WTC11 (cell line): ENCODE data around the gene SRSF12.

Experiments used
- ESRRA ChIP-seq: sonication (generic); formaldehyde crosslinking; IDR thresholded peaks from 2 replicates; pipeline ENCODE4 v1.8.1; 2022; ENCODE audit warnings: mild to moderate bottlenecking, missing genetic modification reagents, borderline replicate concordance
- NR2C2 ChIP-seq: sonication (generic); formaldehyde crosslinking; IDR thresholded peaks from 2 replicates; pipeline ENCODE4 v1.8.0; 2022; ENCODE audit warnings: mild to moderate bottlenecking, missing genetic modification reagents
- TF ChIP-seq, protein P1 (sequence below): fragments of 200-600 bp; IDR thresholded peaks from 2 replicates; pipeline ENCODE4 v1.8.0; 2022; ENCODE audit warnings: antibody characterized with exemption
- TF ChIP-seq, protein P2 (sequence below): sonication (generic); formaldehyde crosslinking; conservative IDR thresholded peaks from 2 replicates; pipeline ENCODE4 v1.8.1; 2022; ENCODE audit warnings: mild to moderate bottlenecking, missing genetic modification reagents
- TF ChIP-seq, protein P3 (sequence below): sonication (generic); formaldehyde crosslinking; IDR thresholded peaks from 2 replicates; pipeline ENCODE4 v1.8.0; 2023; ENCODE audit warnings: missing genetic modification reagents
- TF ChIP-seq, protein P4 (sequence below): sonication (generic); formaldehyde crosslinking; IDR thresholded peaks from 2 replicates; pipeline ENCODE4 v1.8.0; 2022; ENCODE audit warnings: mild to moderate bottlenecking, missing genetic modification reagents
- TF ChIP-seq, protein P5 (sequence below): sonication (generic); formaldehyde crosslinking; IDR thresholded peaks from 2 replicates; pipeline ENCODE4 v1.8.1; 2023; ENCODE audit warnings: mild to moderate bottlenecking, missing genetic modification reagents, moderate library complexity

DNA sequence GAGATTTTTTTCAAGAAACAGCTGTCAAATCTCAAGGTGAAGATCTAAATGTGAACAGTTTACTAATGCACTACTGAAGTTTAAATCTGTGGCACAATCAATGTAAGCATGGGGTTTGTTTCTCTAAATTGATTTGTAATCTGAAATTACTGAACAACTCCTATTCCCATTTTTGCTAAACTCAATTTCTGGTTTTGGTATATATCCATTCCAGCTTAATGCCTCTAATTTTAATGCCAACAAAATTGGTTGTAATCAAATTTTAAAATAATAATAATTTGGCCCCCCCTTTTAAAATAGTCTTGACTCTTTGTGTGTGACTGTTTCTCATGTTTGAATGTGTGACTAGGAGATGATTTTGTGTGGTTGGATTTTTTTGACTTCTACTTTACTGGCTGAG, 33.3 kb downstream of the SRSF12 start:
- no peak for TF ChIP-seq ESRRA
- TF ChIP-seq, protein P1, sequence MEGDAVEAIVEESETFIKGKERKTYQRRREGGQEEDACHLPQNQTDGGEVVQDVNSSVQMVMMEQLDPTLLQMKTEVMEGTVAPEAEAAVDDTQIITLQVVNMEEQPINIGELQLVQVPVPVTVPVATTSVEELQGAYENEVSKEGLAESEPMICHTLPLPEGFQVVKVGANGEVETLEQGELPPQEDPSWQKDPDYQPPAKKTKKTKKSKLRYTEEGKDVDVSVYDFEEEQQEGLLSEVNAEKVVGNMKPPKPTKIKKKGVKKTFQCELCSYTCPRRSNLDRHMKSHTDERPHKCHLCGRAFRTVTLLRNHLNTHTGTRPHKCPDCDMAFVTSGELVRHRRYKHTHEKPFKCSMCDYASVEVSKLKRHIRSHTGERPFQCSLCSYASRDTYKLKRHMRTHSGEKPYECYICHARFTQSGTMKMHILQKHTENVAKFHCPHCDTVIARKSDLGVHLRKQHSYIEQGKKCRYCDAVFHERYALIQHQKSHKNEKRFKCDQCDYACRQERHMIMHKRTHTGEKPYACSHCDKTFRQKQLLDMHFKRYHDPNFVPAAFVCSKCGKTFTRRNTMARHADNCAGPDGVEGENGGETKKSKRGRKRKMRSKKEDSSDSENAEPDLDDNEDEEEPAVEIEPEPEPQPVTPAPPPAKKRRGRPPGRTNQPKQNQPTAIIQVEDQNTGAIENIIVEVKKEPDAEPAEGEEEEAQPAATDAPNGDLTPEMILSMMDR, result no peak
- TF ChIP-seq NR2C2 (CRISPR knock-in tag), result no peak
- TF ChIP-seq, protein P2, sequence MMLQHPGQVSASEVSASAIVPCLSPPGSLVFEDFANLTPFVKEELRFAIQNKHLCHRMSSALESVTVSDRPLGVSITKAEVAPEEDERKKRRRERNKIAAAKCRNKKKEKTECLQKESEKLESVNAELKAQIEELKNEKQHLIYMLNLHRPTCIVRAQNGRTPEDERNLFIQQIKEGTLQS, result no peak
- TF ChIP-seq, protein P3, sequence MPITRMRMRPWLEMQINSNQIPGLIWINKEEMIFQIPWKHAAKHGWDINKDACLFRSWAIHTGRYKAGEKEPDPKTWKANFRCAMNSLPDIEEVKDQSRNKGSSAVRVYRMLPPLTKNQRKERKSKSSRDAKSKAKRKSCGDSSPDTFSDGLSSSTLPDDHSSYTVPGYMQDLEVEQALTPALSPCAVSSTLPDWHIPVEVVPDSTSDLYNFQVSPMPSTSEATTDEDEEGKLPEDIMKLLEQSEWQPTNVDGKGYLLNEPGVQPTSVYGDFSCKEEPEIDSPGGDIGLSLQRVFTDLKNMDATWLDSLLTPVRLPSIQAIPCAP (CRISPR knock-in tag), result no peak
- TF ChIP-seq, protein P4, sequence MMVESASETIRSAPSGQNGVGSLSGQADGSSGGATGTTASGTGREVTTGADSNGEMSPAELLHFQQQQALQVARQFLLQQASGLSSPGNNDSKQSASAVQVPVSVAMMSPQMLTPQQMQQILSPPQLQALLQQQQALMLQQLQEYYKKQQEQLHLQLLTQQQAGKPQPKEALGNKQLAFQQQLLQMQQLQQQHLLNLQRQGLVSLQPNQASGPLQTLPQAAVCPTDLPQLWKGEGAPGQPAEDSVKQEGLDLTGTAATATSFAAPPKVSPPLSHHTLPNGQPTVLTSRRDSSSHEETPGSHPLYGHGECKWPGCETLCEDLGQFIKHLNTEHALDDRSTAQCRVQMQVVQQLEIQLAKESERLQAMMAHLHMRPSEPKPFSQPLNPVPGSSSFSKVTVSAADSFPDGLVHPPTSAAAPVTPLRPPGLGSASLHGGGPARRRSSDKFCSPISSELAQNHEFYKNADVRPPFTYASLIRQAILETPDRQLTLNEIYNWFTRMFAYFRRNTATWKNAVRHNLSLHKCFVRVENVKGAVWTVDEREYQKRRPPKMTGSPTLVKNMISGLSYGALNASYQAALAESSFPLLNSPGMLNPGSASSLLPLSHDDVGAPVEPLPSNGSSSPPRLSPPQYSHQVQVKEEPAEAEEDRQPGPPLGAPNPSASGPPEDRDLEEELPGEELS (CRISPR knock-in tag), result no peak
- TF ChIP-seq, protein P5, sequence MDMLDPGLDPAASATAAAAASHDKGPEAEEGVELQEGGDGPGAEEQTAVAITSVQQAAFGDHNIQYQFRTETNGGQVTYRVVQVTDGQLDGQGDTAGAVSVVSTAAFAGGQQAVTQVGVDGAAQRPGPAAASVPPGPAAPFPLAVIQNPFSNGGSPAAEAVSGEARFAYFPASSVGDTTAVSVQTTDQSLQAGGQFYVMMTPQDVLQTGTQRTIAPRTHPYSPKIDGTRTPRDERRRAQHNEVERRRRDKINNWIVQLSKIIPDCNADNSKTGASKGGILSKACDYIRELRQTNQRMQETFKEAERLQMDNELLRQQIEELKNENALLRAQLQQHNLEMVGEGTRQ (CRISPR knock-in tag), result no peak
